Medulla oblongata (tissue), 1 donor: ENCODE measurements around the gene DIS3L2.

Source experiments
- DNase-seq: peaks from one replicate; pipeline ENCODE4 v3.0.0-alpha.2; 2015; ENCODE audit errors: extremely low spot score

Gene DIS3L2

GRCh38 chr2:231955758-231956472 lies 5.6 kb upstream of the DIS3L2 start:
- no peak for DNase-seq

GRCh38 chr2:231957913-231958763 lies 3.4 kb upstream of the DIS3L2 start:
- no peak for DNase-seq

- peak; percentile 4 for DNase-seq
These were observed 634 bp upstream of the DIS3L2 start for GRCh38 chr2:231960810-231961348.

GRCh38 chr2:231965102-231965501 lies 3.6 kb downstream of the DIS3L2 start:
- DNase-seq, result no peak

GRCh38 chr2:231966886-231967285 lies 5.4 kb downstream of the DIS3L2 start:
- no peak for DNase-seq

GRCh38 chr2:231968820-231969219 lies 7.3 kb downstream of the DIS3L2 start:
- no peak for DNase-seq

GRCh38 chr2:231970461-231970860 lies 8.9 kb downstream of the DIS3L2 start:
- DNase-seq, result no peak

GRCh38 chr2:231975001-231975400 lies 13.5 kb downstream of the DIS3L2 start:
- no peak for DNase-seq

GRCh38 chr2:231977430-231977829 lies 15.9 kb downstream of the DIS3L2 start:
- no peak for DNase-seq

GRCh38 chr2:231984992-231985391 lies 23.5 kb downstream of the DIS3L2 start:
- no peak for DNase-seq

- no peak for DNase-seq
These were observed 24.3 kb downstream of the DIS3L2 start for GRCh38 chr2:231985823-231986261.

- DNase-seq, result no peak
These were observed 25.7 kb downstream of the DIS3L2 start for GRCh38 chr2:231987124-231987727.

GRCh38 chr2:231988179-231988866 lies 26.8 kb downstream of the DIS3L2 start:
- no peak for DNase-seq

GRCh38 chr2:231991664-231992063 lies 30.2 kb downstream of the DIS3L2 start:
- no peak for DNase-seq

GRCh38 chr2:231992888-231993287 lies 31.4 kb downstream of the DIS3L2 start:
- no peak for DNase-seq

GRCh38 chr2:231996797-231997540 lies 35.5 kb downstream of the DIS3L2 start:
- no peak for DNase-seq

- DNase-seq, result no peak
These were observed 36.5 kb downstream of the DIS3L2 start for GRCh38 chr2:231998046-231998445.

- no peak for DNase-seq
These were observed 38.9 kb downstream of the DIS3L2 start for GRCh38 chr2:232000439-232000838.

GRCh38 chr2:232001073-232001472 lies 39.6 kb downstream of the DIS3L2 start:
- no peak for DNase-seq

GRCh38 chr2:232006253-232006652 lies 44.7 kb downstream of the DIS3L2 start:
- DNase-seq, result no peak
